KMS-11 (cell line): ENCODE measurements around the gene KYAT1.

Experiments
- H2AFZ ChIP-seq: fragments of 200-600 bp; sonication (generic); 2 replicates; pipeline ENCODE4 v1.6.1; 2016; ENCODE audit warnings: antibody characterized with exemption, mixed run types, low read depth
- H3K27ac ChIP-seq: fragments of 200-600 bp; sonication (generic); 2 replicates; pipeline ENCODE4 v1.6.1; 2016; ENCODE audit warnings: mild to moderate bottlenecking, mixed run types
- H3K27me3 ChIP-seq: fragments of 200-600 bp; sonication (generic); 2 replicates; pipeline ENCODE4 v1.6.1; 2017; ENCODE audit warnings: mild to moderate bottlenecking, low read depth, mixed run types, moderate library complexity; ENCODE audit not compliant: insufficient read depth
- H3K36me3 ChIP-seq: fragments of 200-600 bp; sonication (generic); 2 replicates; pipeline ENCODE4 v1.6.1; 2017; ENCODE audit warnings: mild to moderate bottlenecking, mixed run types; ENCODE audit not compliant: insufficient read depth
- H3K4me1 ChIP-seq: fragments of 200-600 bp; sonication (generic); 2 replicates; pipeline ENCODE4 v1.6.1; 2016; ENCODE audit warnings: mild to moderate bottlenecking, low read depth, mixed run types; ENCODE audit not compliant: poor library complexity, severe bottlenecking
- H3K4me2 ChIP-seq: fragments of 200-600 bp; sonication (generic); 2 replicates; pipeline ENCODE4 v1.7.0; 2016; ENCODE audit warnings: mild to moderate bottlenecking, mixed run types
- H3K4me3 ChIP-seq: fragments of 200-600 bp; sonication (generic); IDR thresholded peaks from 2 replicates; pipeline ENCODE4 v1.6.1; 2017; ENCODE audit warnings: low read depth, low read length, mixed read lengths; ENCODE audit not compliant: insufficient read depth
- H3K79me2 ChIP-seq: fragments of 200-600 bp; sonication (generic); 2 replicates; pipeline ENCODE4 v1.6.1; 2016; ENCODE audit warnings: low read depth, mixed run types; ENCODE audit not compliant: insufficient read depth
- H3K9ac ChIP-seq: fragments of 200-600 bp; sonication (generic); 2 replicates; pipeline ENCODE4 v1.6.1; 2016; ENCODE audit warnings: mild to moderate bottlenecking, mixed run types
- H4K20me1 ChIP-seq: fragments of 200-600 bp; sonication (generic); 2 replicates; pipeline ENCODE4 v1.6.1; 2016; ENCODE audit warnings: mild to moderate bottlenecking, mixed run types; ENCODE audit not compliant: insufficient read depth
- CTCF ChIP-seq: fragments of 200-600 bp; sonication (generic); conservative IDR thresholded peaks from 2 replicates; pipeline ENCODE4 v1.6.1; 2017; ENCODE audit warnings: low read depth, mild to moderate bottlenecking, antibody characterized with exemption, low read length, moderate library complexity, mixed read lengths

Gene KYAT1

GRCh38 chr9:128819716-128820664 lies 61.8 kb downstream of the KYAT1 start:
- peak overlapping the region; percentile 66; the same call in 1 of the 2 replicates for H3K4me2 ChIP-seq
- no peaks in the 10 kb centered on the region for H3K79me2 ChIP-seq
- no peaks in the 10 kb centered on the region for H3K36me3 ChIP-seq
- no peak overlapping the region for H3K4me3 ChIP-seq
- no peak overlapping the region for H3K27ac ChIP-seq
- no peaks in the 10 kb centered on the region for H4K20me1 ChIP-seq
- H3K4me1 ChIP-seq, result peaks cover 13% of the 10 kb centered on the region
- no peak overlapping the region for H3K9ac ChIP-seq
- no peak overlapping the region for H2AFZ ChIP-seq
- TF ChIP-seq CTCF, result no peak
- H3K27me3 ChIP-seq, result no peaks in the 10 kb centered on the region

GRCh38 chr9:128818839-128819715 lies 62.7 kb downstream of the KYAT1 start:
- Histone ChIP-seq H3K9ac (peak overlapping the region; percentile 55; the same call in 1 of the 2 replicates), H3K79me2 (no peaks in the 10 kb centered on the region), H3K27ac (no peak overlapping the region), H3K4me3 (no peak overlapping the region), H4K20me1 (no peaks in the 10 kb centered on the region), H3K27me3 (no peaks in the 10 kb centered on the region), H2AFZ (peak overlapping the region; percentile 77), H3K36me3 (no peaks in the 10 kb centered on the region), H3K4me2 (peak overlapping the region; percentile 66), H3K4me1 (peaks cover 13% of the 10 kb centered on the region)
- TF ChIP-seq CTCF, result no peak

- Histone ChIP-seq H3K4me2 (peak within 1 kb of the TSS; percentile 66), H3K27ac (peak within 1 kb of the TSS; percentile 37; the same call in 1 of the 2 replicates)
- TF ChIP-seq CTCF, result peak; percentile 86
Observed at GRCh38 chr9:128818099-128818838, 63.5 kb downstream of the KYAT1 start, which contains the start of gene ENDOG. Gene ENDOG, plus strand, starts transcription at chr9:128818500. Its CDS starts 185 bp downstream, at chr9:128818685.

GRCh38 chr9:128810873-128811272 lies 70.9 kb downstream of the KYAT1 start:
- H3K9ac ChIP-seq, result no peak overlapping the region
- no peaks in the 10 kb centered on the region for H3K36me3 ChIP-seq
- no peak overlapping the region for H3K4me3 ChIP-seq
- no peaks in the 10 kb centered on the region for H4K20me1 ChIP-seq
- H3K27ac ChIP-seq, result no peak overlapping the region
- H3K27me3 ChIP-seq, result no peaks in the 10 kb centered on the region
- no peak overlapping the region for H3K4me2 ChIP-seq
- H2AFZ ChIP-seq, result no peak overlapping the region
- H3K79me2 ChIP-seq, result no peaks in the 10 kb centered on the region
- no peaks in the 10 kb centered on the region for H3K4me1 ChIP-seq
- no peak for TF ChIP-seq CTCF

More at GRCh38 chr9:128818099-128818838, 63.5 kb downstream of the KYAT1 start, which contains the start of gene ENDOG:
- no peaks in the 10 kb centered on the region for H3K27me3 ChIP-seq
- H4K20me1 ChIP-seq, result no peaks in the 10 kb centered on the region
- H3K9ac ChIP-seq, result peak within 1 kb of the TSS; percentile 55; the same call in 1 of the 2 replicates
- no peaks in the 10 kb centered on the region for H3K36me3 ChIP-seq
- no peak within 1 kb of the TSS for H3K4me3 ChIP-seq
- peak within 1 kb of the TSS; percentile 77 for H2AFZ ChIP-seq
- peaks cover 13% of the 10 kb centered on the region for H3K4me1 ChIP-seq
- no peaks in the 10 kb centered on the region for H3K79me2 ChIP-seq
